Progenitor cell of endocrine pancreas (in vitro differentiated cells): ENCODE data around the gene THBD. TPM values are rescaled to one million over a fixed set of nuclear protein-coding genes. Genes with fewer than 3 reads are reported as not detected.

Experiments
- DNase-seq: peaks from one replicate; pipeline ENCODE4 v3.0.0; 2021; ENCODE audit warnings: low spot score; ENCODE audit not compliant: unreplicated experiment
- H3K27ac Mint-ChIP-seq: 2 replicates; pipeline ENCODE4 v1.8.0; 2021; ENCODE audit warnings: mild to moderate bottlenecking, moderate library complexity, mixed read lengths
- H3K27me3 Mint-ChIP-seq: 2 replicates; pipeline ENCODE4 v1.8.0; 2021; ENCODE audit warnings: mixed read lengths
- H3K36me3 Mint-ChIP-seq: 2 replicates; pipeline ENCODE4 v1.8.0; 2022; ENCODE audit warnings: mixed read lengths; ENCODE audit not compliant: insufficient read depth
- H3K4me1 Mint-ChIP-seq: 2 replicates; pipeline ENCODE4 v1.8.0; 2021; ENCODE audit warnings: low read depth, mixed read lengths
- H3K4me3 Mint-ChIP-seq: 2 replicates; pipeline ENCODE4 v1.8.0; 2021; ENCODE audit warnings: low read depth, mild to moderate bottlenecking, moderate library complexity, mixed read lengths
- H3K9me3 Mint-ChIP-seq: 2 replicates; pipeline ENCODE4 v1.8.0; 2021; ENCODE audit warnings: low read depth, mixed read lengths
- CTCF ChIP-seq: fragments of 200-600 bp; sonication (generic); IDR thresholded peaks from one replicate; pipeline ENCODE4 v1.5.0; 2021; ENCODE audit warnings: antibody characterized with exemption, mild to moderate bottlenecking; ENCODE audit not compliant: unreplicated experiment
- total RNA-seq: library from RNA; stranded (reverse); gene quantifications from 2 replicates; pipeline ENCODE4 v1.2.1, GENCODE V29; 2021

Gene THBD
- total RNA-seq, 1 donor from 2014 or later = 0.19 TPM

- Mint-ChIP-seq H3K9me3 (no peaks in the 10 kb centered on the region), H3K4me3 (no peak overlapping the region), H3K4me1 (peaks cover 7% of the 10 kb centered on the region), H3K27me3 (peaks cover 23% of the 10 kb centered on the region), H3K27ac (no peak overlapping the region), H3K36me3 (no peaks in the 10 kb centered on the region)
- DNase-seq = no peak
- TF ChIP-seq CTCF = no peak
Measured at GRCh38 chr20:23066772-23067171, 17.3 kb upstream of the THBD start.

GRCh38 chr20:23065266-23066201 lies 16.1 kb upstream of the THBD start:
- no peak overlapping the region for H3K4me3 Mint-ChIP-seq
- TF ChIP-seq CTCF = no peak
- DNase-seq = no peak
- H3K4me1 Mint-ChIP-seq = peaks cover 7% of the 10 kb centered on the region
- H3K27me3 Mint-ChIP-seq = peaks cover 26% of the 10 kb centered on the region
- H3K9me3 Mint-ChIP-seq = no peaks in the 10 kb centered on the region
- no peak overlapping the region for H3K27ac Mint-ChIP-seq
- H3K36me3 Mint-ChIP-seq = no peaks in the 10 kb centered on the region

GRCh38 chr20:23063581-23063980 lies 14.1 kb upstream of the THBD start:
- H3K27ac Mint-ChIP-seq = no peak overlapping the region
- peaks cover 33% of the 10 kb centered on the region for H3K27me3 Mint-ChIP-seq
- no peak overlapping the region for H3K4me3 Mint-ChIP-seq
- H3K4me1 Mint-ChIP-seq = peaks cover 7% of the 10 kb centered on the region
- no peak for TF ChIP-seq CTCF
- no peaks in the 10 kb centered on the region for H3K9me3 Mint-ChIP-seq
- no peaks in the 10 kb centered on the region for H3K36me3 Mint-ChIP-seq
- DNase-seq = no peak

- TF ChIP-seq CTCF = no peak
- Mint-ChIP-seq H3K4me3 (no peak overlapping the region), H3K4me1 (peaks cover 7% of the 10 kb centered on the region), H3K27me3 (peaks cover 33% of the 10 kb centered on the region), H3K27ac (no peak overlapping the region), H3K9me3 (no peaks in the 10 kb centered on the region), H3K36me3 (no peaks in the 10 kb centered on the region)
- DNase-seq = no peak
Measured at GRCh38 chr20:23063168-23063567, 13.7 kb upstream of the THBD start.

- H3K27ac Mint-ChIP-seq = no peak overlapping the region
- no peaks in the 10 kb centered on the region for H3K9me3 Mint-ChIP-seq
- H3K27me3 Mint-ChIP-seq = peaks cover 33% of the 10 kb centered on the region
- no peak for DNase-seq
- H3K4me1 Mint-ChIP-seq = peaks cover 7% of the 10 kb centered on the region
- no peak overlapping the region for H3K4me3 Mint-ChIP-seq
- H3K36me3 Mint-ChIP-seq = no peaks in the 10 kb centered on the region
- TF ChIP-seq CTCF = no peak
Measured at GRCh38 chr20:23062632-23063031, 13.2 kb upstream of the THBD start.
